NCI-H345 treated with DMSO at 0.1 percent for 48 hours (cell line): ENCODE measurements around the gene SH3RF3.
A peak's percentile ranks its signal among the peaks of the same experiment; 100 is the strongest.

Source experiments
- DNase-seq: peaks from one replicate; lab custom pipeline; 2025; ENCODE audit not compliant: unreplicated experiment; lab: John Stamatoyannopoulos, UW

The SH3RF3 gene

DNA sequence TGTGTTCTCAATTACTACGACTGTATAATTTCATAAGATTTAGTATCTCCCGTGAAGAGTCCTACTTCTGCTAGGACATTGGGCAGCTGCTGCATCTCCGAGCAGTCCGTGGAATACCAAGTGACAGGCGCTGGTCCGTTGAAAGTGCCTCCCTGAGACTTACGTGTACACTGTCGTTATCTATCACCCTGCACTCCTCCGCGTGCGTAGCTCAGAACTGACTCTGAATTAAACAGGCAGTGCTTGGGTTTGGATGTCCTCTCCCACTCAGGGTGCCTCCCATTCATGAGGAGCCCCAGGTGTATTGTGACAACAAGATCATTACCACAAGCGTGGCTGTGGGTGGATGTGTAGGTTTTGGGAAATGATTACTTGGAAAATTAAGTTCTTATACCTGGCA, 148.4 kb downstream of the SH3RF3 start:
- DNase-seq = no peak

DNA sequence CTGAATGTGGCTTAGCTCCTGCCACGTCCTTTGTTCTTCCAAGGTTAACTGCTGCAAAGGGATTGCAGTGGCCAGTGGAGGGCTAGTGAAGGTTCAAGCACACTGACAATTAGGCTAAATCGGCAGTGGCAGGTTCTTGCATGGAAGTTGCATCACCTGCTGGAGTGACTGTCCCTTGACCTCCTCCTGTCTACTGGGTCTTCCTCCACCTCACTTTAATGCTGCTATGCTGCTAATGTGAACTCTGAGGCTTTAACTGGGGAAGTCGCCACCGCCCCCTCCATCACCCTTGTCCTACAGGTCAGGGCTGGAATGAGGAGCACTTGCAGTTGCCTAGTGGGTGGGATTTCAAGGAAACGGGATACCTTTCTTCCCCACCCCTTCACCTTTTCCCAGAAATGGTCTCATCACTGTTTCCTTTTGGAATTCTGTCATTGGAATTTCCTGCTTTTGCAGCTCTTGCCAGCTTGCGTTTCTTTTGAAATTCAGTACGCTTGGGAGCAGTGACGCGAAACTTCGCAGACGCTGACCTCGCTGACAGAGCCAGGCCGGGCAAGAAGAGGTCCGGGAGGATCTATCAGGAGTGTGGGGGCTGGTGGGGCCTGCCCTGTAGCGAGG, 150.3 kb downstream of the SH3RF3 start:
- no peak for DNase-seq

GRCh38 chr2:109280804-109281203, 151.8 kb downstream of the SH3RF3 start:
- no peak for DNase-seq

DNA sequence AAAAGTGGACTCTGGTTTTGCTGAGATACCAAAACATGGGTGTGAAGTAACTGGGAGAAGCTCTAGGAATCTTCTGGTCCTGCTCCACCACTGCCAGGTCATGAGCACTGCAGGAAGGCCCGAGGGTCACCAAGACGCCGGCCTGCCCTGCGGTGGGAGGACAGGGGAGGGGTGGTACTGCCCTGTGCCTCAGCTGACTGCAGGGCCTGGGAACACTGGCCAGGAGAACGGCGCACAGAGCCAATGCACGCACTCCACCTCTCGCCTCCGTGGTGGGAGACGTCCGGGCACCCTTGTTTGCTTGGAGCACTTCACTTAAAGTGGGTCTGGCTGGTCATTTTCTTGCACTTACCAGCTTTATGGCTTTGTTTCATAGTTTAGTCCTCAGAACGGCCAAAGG, 153.4 kb downstream of the SH3RF3 start:
- no peak for DNase-seq

DNA sequence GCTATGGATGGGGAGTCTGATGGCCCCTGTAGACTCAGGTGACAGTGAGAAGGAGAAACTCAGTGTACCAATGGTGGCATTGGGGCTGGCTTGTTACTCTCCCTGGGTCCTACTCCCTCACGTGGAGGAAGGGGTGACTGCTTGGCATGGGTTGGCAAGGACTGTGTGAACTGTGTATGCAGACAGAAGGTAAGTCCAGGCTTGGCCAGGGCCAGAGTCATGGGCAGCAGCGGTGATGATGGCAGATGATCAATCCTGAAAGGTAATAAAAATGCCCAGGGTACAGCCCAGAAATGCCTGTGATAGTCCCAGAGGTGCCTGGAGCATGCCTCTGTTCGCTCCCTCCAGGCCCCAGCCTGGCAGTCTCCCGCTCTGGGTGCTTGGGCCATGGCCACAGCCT, 153.9 kb downstream of the SH3RF3 start:
- no peak for DNase-seq

DNA sequence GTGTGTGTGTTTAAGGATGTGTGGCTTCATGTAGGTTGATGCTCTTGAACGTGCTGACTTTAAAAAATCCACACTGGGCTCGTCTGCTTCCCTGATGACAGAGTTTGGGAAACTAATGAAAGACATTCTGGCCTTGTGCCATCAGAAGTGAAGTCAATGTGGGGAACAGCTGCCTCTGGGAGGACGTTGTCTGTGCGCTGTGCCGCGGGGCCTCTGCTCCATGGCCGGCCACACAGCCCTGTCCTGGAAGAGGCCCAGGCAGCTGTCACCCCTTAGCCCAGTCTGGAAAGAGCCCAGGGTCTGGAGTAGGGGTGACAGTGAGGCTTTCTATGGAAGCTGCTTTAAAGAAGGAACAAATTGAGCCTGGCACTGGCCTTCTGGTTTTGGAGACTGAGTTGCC, 155.8 kb downstream of the SH3RF3 start:
- peak; percentile 15 for DNase-seq

- DNase-seq = no peak
These were observed 156.2 kb downstream of the SH3RF3 start for GRCh38 chr2:109285244-109285651.

DNA sequence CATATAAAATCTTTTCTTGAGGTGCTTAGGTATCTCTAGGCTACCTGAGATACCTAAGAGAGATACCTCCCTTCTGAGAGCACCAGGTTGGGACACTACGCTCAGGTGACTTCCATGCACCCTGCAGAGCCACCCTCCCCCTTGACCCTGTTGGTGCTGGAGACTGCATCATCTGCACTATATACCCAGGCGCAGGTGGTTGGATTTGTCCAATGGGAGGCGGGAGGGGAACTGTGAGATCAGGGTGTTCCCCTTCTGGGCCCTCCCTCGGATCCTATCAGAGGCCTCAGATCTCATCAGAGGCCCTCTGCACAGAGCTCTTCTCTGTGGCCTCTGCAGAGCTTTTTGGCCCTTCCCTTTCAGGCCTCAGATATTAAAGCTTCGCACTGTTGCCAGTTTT, 158.4 kb downstream of the SH3RF3 start:
- DNase-seq = no peak

DNA sequence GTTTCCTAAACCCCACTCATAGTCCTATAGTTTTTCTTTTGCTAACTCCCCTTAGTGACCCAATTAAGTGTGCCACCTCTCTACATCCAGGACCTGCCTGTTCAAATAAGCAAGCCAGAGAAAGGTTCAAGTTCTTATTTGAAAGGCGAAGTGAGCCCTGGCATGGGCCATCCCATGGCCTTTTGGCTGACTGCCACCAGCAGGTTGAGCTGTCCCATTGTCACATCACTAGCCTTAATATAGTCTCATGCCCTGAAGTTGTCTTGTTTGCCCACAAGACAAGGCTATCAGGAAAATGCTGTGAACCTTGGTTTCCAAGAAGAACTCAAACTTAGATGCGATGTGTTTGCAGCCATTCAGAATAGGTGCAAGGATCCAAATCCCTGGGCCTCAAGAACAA, 158.8 kb downstream of the SH3RF3 start:
- no peak for DNase-seq

GRCh38 chr2:109288544-109289368, 159.8 kb downstream of the SH3RF3 start:
- no peak for DNase-seq

- no peak for DNase-seq
These were observed 160.7 kb downstream of the SH3RF3 start for GRCh38 chr2:109289504-109290222.

- peak; percentile 26 for DNase-seq
These were observed 162.1 kb downstream of the SH3RF3 start for GRCh38 chr2:109290887-109291643.

- DNase-seq = no peak
These were observed 163.4 kb downstream of the SH3RF3 start for GRCh38 chr2:109292386-109292785.

GRCh38 chr2:109293663-109294062, 164.7 kb downstream of the SH3RF3 start:
- no peak for DNase-seq

DNA sequence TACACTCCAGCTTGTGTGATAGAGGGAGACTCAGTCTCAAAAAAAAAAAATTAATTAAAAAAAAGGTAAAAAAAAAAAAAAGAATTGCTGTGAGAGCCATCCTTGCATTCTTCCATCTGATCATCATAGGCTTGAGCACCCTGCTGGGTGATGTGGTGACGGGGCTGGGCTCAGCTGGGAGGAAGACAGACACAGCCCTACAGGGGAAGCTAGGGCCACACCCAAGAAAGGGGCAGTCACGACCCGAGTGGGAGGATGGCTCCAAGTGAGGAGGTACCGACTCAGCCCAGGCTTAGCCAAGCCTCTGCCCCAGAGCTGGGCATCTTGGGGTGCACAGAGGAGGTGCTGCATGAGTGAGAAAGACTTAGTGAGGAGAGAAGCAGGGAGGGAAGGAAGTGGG, 165.5 kb downstream of the SH3RF3 start:
- DNase-seq = no peak

DNA sequence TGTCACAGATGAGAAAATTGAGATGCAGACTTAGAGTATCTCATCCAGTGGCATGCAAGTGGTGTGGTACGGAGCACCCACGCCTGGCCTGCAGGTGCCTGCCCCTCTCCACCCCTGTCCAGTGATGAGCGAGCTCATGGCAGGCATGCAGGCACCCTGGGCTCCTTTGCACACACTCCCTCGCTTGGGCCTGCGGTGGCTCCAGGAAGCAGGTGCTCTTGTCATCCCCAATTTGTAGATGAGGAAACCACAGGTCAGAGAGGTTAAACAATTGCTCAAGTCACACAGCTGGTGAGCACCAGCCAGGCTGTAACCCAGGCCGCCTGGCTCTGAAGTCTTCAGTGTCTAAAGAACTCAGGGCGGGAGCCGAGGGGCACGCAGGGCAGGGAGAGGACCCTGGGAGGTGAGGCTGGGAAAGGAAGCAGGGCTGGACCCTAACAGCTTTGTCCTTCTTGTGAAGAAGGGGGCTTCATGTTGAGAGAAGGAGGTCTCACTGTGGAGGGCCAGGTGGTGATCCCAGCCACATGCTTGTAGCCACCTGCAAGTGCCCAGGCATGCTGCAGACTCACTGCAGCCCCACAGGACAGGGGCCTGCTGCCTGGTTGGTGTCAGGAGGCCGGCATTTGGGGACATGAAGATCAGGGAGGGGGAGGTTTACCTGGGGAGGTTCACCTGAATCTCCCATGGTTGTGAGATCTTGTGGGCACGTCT, 166.2 kb downstream of the SH3RF3 start:
- DNase-seq = no peak

- DNase-seq = no peak
These were observed 166.7 kb downstream of the SH3RF3 start for GRCh38 chr2:109295781-109296117.

DNA sequence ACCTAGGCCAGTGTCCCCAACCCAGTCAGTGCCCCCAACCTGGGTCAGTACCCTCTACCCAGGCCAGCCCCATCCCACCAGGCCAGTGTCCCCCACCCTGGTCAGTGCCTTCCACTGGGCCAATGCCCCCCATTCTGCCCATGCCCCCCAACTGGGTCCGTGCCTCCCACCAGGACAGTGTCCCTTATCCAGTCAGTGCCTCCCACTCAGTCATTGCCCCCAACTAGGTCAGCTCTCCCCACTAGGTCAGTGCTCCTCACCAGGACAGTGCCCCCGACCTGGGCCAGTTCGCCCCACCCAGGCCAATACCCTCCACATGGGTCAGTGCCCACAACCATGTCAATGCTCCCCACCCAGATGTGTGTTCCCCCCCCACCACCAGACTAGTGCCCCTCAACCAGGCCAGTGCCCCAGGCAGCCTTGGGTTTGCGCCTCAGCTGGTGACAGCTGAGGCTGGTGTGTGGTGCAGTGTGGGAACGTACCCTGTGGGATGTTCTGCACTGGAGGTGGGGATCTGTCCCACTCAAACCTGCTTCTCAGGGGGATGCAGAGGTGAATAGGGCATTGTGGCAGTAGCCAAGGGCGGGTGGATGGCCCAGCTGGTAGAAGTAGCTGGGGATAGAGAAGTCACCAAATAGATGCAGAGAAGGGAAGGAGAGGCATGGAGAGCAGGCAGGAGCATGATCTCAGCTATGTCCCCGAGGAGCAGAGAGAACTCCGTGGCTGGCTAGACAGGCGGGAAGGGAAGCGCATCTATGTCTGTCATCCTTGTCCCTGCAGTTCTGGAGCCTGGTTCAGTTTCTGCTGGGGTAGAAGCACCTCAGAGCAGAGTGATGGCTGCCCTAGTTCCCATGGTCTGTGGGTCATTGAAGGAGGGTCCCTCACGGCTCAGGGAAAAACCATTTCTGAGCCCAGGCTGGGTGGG, 168.8 kb downstream of the SH3RF3 start:
- DNase-seq = no peak

GRCh38 chr2:109298851-109299250, 169.8 kb downstream of the SH3RF3 start:
- no peak for DNase-seq

GRCh38 chr2:109299536-109299935, 170.5 kb downstream of the SH3RF3 start:
- no peak for DNase-seq
